Middle frontal gyrus (tissue), 1 donor: ENCODE data around the gene SRSF2.
"Not testable (repeated sequence)": the region's sequence is repeated elsewhere in the genome, so short reads cannot be mapped to it uniquely, and the experiment has no call there.

Source experiments
- DNase-seq: peaks from one replicate; pipeline ENCODE4 v3.0.0-alpha.2; 2015; ENCODE audit warnings: low spot score; ENCODE audit errors: extremely low spot score

SRSF2 gene

DNA sequence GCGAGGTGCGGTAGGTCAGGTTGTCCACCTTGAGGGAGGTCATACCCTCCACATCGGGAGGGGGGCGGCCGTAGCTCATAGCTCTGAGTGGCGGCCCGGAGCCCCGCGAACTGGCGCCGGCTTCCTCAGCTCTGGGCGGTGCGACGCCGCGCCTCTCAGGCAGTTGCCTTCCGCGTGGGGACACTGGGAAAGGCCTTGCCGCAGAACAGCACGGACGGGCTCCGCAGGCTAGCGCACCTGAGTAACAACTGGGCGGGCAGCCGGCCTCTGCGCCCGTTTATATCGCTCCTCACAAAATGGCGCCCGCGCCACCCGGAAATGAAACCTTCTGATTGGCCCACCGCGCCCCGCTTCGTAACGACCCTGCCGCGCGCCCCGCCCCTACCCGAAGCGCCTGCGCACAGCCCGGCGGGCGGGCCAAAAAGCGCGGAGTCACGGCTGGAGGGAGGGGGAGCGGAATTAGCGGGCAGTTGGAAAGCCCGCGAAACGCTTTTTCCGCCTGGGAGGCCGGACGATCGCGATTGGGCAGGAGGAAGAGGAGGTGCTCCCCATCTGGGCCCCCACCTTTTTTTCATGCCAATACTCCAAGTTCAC lies at the start of gene SRSF2:
SRSF2 (minus strand) TSS at position 250 of the 594 bp plus-strand sequence; CDS start at position 79, 171 bp downstream.
- DNase-seq: peak; percentile 98

GRCh38 chr17:76784926-76785325 lies 47.8 kb upstream of the SRSF2 start:
- no peak for DNase-seq

DNA sequence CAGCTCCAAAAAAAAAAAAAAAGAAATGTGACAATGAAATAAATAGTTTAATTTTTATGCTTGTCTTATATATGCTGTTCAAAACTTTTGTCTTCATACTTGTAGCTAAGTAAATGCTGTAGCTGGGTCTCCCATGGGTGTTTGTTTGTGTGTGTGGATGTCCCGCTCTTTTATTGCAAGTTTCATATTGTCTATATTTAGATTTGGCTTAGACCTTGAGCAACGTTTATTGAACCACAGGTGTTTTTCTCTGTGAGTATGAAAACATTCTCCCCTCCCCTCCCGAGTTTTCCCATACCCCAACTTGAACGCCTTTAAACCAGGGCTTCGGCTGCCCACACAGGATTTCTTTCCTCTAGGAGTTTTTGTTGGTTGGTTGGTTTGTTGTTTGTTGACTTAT lies 46.0 kb upstream of the SRSF2 start:
- no peak for DNase-seq

DNA sequence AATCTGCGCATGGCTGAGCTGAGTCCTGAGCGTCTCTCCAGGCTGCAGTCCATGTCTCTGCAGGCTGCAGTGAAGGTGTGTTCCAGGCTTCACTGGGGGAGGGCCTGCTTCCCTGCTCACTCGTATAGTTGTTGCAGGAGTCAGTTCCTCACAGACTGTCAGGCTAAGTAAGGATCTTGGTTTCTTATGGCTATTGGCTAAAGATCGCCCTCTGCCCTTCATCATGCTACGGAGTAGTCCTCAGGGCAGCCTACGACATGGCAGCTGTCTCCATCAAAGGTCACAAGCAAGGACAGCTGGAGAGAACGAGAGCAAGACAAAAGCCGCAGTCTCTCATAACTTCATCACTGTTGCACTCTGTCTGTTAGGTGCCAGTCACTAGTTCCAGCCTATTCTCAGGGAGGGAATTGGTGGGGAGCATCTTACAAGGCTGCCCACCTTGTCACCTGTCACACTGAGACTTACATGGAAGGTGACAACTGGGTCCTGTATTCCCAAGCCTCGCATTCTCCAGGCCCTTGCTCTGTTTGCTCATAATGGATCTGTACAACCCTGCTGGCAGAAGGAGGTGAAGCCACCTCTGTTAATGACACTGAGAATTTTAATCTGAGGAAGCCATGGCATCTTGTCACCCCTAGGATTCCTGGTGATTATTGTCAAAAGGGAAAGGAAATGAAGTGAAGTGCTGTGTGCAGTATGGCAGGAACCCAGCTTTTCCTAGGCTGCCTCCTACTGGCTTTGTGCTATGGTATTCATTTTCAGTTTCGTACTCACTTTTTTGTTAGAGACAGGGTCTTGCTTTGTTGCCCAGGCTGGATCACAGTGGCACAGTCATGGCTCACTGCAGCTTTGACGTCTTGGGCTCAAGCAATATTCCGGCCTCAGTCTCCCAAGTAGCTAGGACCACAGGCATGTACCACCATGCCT lies 44.2 kb upstream of the SRSF2 start:
- DNase-seq: no peak

DNA sequence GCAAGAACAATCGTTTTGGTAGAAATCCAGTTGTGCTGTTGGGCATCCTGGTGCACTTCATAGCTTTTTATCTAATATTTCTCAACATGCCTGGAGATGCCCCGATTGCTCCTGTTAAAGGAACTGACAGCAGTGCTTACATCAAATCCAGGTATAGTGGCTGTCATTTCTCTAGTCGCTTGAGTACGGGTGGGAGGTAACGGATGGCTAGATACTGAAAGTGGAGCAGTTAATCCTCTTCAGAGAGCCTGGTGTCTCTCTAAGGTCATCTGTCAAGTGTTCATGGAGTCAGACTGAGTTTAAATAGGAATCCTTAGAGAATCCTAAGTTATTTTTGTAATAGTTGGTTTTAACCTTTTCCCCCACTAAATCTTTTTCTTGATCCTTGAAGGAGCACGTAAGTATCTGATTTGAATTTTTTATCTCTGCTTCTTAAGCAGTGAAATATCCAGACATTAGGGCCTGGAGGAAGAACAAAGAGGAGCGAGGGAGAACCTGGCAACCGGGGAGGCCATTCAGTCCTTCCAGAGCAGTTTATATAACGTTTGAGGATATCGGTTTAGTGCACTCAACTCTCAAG lies 38.0 kb upstream of the SRSF2 start:
- DNase-seq: no peak

GRCh38 chr17:76772842-76773525 lies 35.9 kb upstream of the SRSF2 start:
- no peak for DNase-seq

DNA sequence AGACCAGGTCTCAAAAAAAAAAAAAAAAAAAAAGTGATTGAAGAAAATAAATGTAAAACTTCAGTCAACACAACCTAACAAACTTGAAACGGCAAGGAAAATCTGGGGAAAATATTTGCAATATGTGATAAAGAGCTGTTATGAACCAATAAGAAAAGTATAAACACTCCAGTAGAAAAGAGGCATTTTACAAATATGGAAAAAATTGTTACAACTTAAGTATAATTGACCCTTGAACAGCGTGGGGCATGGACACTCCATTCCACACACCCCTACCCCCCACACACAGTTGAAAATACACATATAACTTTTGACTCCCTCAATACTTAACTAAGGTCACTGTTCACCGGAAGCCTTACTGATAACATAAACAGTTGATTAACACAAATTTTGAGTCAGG lies 21.4 kb upstream of the SRSF2 start:
- DNase-seq: no peak

GRCh38 chr17:76757256-76757655 lies 20.1 kb upstream of the SRSF2 start:
- DNase-seq: no peak

- DNase-seq: no peak
These were observed 18.2 kb upstream of the SRSF2 start for GRCh38 chr17:76755285-76755684.

DNA sequence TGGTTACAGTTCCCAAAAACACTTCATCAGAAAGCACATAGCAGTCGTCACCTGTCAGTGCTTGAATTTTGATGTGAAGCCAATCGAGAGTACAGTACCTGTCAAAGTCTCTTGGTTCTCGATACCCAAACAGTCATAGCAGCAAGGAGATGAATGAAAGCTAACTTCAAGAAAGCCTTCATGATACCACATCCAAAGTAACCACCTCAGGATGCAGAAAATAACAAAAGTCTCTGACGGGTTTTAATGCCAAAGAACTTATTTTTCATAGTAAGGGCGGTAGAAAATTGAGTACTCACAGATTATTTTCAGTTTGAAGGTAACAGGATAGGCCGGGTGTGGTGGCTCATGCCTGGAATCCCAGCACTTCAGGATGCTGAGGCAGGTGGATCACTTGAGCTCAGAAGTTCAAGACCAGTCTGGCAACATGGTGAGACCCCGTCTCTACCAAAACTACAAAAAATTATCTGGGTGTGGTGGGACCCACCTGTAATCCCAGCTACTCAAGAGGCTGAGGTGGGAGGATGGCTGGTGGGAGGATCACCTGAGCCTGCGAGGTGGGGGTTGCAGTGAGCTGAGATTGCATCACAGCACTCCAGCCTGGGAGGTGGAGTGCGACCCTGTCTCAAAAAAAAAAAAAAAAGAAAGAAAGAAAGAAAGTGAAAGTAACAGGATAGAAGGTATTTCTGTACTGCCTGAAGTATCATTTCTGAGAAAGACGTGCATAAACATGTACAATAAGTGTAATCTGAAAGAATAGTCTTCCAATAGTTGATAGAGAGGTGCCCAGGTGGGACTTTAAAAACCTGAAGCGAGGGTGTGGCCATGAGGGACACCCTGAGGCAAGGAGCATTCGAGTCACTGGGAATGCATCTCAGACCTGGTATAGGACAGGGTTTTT lies 16.2 kb upstream of the SRSF2 start:
- DNase-seq: no peak

DNA sequence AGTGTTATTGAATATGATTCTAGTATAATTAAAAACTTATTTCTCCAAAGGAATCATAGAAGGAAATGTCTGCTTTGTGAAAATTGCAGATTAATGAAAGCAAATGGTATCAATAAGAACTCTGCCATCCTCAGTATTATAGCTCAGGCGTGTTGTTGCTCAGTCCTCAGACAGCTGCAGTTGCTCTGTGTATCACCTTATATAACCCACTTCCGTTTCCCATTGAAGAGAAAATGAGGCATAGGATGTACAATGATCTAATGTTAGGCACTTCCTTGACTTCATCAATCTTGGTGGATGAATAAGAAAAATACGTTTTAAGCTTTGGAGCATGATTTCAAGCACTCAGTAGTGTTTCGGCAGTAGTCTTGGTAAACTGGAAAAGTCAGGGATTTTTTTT lies 14.9 kb upstream of the SRSF2 start:
- DNase-seq: no peak

DNA sequence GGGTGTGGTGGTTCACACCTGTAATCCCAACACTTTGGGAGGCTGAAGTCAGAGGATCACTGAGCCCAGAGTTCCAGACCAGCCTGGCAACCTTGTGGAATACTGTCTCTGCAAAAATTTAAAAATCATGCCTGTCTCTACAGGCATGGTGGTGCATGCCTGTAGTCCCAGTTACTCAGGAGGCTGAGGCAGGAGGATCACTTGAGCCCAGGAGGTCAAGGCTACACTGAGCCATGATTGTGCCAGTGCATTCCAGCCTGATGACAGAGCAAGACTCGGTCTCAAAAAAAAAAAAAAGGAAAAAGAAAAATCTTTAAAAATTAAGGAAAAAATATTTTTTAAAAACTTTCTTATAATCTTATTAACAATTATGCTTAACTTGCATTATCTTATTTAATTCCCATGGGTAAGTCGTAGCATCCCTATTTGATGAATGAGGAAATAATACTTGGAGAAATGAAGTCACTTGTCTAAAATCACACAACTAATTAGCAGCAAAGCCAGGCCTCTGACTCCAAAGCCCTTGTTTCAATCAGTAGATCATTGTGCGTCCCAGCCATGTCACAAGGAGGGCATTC lies 14.4 kb upstream of the SRSF2 start:
- DNase-seq: no peak

- DNase-seq: no peak
These were observed 11.5 kb upstream of the SRSF2 start for GRCh38 chr17:76748657-76749056.

- DNase-seq: no peak
These were observed 10.7 kb upstream of the SRSF2 start for GRCh38 chr17:76747716-76748363.

- DNase-seq: not testable (repeated sequence)
These were observed 8.7 kb upstream of the SRSF2 start for GRCh38 chr17:76745785-76746184.

- DNase-seq: no peak
These were observed 7.6 kb upstream of the SRSF2 start for GRCh38 chr17:76744747-76745146.

DNA sequence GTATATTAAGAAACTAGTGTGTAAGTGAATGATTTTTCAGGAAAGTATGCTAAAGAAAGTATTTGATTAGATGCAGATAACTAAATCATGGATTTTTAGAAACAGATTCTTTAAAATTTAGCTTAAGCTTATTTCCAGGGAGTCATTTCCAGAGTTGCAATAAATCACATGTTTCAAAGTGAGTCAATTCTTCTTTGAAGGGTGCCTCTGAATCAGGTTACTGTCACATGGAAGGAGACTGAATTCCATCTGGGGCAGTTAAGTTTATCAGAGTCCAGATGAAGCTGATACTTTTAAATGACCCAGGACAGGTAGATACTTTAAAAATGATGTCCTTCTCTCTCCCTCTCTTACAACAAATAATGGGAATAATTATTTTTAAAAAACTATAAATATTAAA lies 5.8 kb upstream of the SRSF2 start:
- DNase-seq: no peak

DNA sequence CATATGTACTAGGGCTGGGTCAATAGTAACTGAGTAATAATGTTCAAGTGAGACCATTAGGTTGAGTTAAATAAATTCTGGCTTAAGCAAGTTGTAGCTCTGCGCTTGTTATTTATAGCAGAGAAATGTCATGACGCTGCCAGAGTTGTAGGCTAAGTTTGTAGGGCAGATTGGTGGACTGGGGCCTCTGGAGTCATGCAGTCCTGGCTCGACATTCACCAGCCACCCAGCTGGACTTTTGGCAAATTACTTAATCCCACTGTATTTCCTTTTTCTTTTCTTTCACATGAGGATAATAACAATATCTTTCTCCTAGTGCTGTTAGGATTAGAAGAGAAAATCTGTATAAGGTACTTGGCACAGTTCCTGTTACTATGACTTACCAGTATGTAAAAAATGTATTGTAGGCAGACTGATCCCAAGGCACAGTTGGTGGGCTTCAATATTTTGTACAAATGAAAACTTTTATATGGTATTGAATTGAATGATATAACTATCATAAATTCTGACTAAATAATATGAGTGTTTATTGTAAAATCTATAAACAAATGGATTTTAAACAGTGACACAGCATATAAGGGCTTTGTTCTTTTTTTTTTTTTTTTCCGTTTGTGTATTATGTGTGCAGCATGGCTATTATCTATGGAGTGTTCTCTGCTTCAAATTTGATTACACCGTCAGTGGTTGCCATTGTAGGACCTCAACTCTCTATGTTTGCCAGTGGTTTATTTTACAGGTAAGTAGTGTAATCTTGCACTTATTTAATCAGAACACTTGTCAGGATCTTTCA lies 3.4 kb upstream of the SRSF2 start:
- DNase-seq: no peak

- not testable (repeated sequence) for DNase-seq
These were observed 2.5 kb upstream of the SRSF2 start for GRCh38 chr17:76739568-76740115.
